HG02798 (cell line): Measurements from ENCODE around the gene CCDC157.
"Not testable (repeated sequence)": the region's sequence is repeated elsewhere in the genome, so short reads cannot be mapped to it uniquely, and the experiment has no call there.

ENCODE experiments used
- ATAC-seq: cut with Tn5 transposase; IDR thresholded peaks from one replicate; pipeline ENCODE4 v1.9.1; 2021; ENCODE audit warnings: mild to moderate bottlenecking; ENCODE audit not compliant: unreplicated experiment, poor library complexity

CCDC157 gene

GRCh38 chr22:30325065-30325720, 31.6 kb upstream of the CCDC157 start:
- ATAC-seq: no peak

DNA sequence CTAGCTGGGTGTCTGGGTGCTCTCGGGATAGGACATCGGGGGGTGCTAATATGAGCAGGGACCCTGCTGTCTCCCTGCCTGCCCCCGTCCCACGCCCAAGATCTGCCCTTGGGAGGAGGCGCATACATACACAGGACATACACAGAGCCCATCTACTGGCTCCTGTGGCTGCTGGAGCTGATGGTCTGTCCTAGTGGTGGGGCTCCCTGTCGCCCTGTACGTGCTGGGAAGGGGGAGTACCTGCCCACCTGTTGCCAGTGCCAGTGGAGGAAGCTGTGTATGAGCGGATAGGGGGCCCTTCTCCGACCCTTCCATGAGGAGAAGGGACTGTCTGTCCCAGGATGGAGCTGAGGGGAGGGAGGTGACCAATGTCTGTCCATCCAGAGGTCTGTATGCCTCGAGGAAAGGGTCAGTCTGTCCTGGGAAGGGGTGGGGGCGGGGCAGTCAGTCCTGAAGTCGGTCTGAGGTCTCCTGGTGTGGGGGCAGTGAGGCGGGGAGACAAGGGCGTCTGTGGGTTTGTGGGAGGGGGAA, 31.0 kb upstream of the CCDC157 start:
- no peak for ATAC-seq

DNA sequence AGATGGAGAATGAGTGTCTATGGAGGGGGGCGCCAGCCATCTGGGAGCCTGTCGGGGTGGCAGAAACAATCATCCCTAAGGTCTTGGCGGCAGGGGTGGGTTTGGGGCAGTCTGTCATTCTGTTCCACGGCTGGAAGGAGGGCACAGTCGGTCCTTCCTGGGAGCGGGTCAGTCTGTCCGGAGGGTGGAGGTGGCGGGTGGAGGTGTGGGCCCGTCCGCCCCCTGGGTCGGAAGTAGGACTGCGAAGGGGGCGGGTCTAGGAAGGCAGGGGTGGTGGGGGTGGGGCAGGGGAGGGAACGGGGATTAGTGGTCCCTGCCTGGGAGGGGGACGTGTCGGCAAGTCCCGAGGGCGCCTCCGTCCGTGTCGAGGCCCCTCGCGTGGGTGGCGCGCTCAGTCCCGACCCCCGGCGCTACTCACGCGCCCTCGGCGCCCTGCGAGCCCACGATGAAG, 30.5 kb upstream of the CCDC157 start:
- peak; percentile 24 for ATAC-seq

DNA sequence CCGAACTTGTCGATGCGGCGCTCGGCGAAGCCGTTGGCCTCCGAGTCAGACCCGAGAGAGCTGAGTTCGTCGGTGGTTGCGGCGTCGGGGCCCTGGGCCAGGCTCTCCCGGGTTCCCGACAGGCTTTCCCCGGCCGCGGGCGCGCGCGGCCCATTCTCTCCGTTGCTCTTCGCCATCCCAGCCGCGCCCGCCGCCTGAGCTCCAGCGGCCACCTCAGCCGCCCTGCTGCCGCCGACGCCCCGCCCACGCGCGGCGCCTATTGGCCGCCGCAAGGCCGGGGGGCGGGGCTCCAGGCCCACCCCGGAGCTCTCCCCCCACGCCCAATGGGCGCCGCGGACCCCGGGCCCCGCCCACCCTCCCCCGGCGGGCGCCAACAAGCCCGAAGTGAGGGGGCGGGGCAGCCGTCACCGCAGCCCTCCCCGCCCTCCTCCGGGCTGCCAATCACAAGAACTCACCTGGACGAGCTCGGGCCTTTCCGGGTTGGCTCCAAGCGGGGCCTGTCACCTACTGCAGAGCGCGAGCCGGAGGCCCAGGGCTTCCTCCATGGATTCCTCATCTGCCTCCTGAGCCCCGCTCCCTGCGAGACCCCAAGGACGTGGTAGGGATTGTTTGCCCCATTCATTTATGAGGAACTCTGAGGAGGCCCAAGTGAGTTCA, 30.0 kb upstream of the CCDC157 start, which contains the start of gene TBC1D10A:
TSS of gene TBC1D10A (minus strand) at position 236 of the 657 bp plus-strand sequence. CDS start at position 176, 60 bp downstream.
- ATAC-seq: peak; percentile 88

DNA sequence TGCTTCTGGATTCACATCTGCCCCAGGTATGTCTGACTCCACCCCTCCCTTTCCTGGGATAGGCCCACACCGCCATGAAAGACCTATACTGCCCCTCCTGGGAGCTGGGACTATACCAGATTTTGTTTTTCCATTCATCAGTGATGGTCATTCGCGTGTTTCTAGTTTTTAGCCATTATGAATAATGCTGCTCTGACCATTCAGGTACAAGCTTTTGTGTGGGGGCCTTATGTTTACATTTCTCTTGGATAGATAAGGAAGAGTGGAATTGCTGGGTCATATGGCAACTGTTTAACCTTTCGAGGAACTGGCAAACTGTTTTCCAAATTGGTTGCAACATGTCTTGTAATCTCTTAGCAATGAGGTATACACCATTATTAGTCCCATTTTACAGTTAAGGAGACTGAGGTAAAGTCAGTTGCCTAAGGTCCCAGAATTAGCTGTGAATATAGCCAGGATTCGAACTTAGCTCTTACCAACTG, 28.9 kb upstream of the CCDC157 start:
- no peak for ATAC-seq

DNA sequence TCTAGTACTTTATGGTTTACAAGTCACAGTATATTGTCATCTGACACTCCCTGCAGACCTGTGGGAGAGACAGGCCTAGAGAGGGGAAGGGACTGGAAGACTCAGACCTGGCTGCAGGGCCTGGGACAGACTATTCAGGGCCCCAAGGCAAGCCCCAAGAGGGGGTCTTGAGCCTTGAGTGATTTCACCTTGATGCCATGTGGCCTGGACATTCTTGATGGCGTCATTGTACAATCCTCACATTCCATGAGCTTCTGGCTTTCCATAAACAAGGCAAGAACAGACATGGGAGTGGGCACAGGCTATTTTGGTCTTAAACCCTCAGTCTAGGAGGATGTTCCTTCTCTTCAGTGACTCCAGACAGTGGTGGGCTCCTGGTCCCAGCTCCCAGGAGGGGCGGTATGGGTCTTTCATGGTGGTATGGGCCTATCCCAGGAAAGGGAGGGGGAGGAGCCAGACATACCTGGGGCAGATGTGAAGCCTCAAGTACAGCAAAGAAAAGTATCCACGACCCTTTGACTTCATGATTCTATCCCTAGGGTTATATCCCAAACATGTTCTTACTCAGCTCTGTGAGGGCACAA, 28.2 kb upstream of the CCDC157 start:
- no peak for ATAC-seq

- ATAC-seq: no peak
Measured at GRCh38 chr22:30332551-30332950, 24.3 kb upstream of the CCDC157 start.

GRCh38 chr22:30332994-30333706, 23.7 kb upstream of the CCDC157 start:
- no peak for ATAC-seq

DNA sequence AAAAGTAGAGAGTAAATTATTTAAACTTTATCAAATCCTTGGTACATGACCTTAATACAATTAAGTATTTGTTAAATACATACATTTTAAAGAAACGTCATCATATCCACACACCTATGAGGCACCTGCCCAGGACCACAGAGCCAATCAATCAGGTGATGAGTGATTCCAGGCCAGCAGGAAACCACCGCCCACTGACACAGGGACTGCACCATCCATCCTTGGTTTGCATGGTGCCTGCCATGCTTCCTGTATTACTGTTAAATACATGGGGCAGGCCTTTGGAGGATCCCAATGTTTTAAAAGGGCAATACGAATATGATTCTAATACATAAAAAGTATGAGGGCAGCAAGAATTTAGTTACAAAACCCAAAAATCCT, 23.1 kb upstream of the CCDC157 start:
- ATAC-seq: no peak

- no peak for ATAC-seq
Measured at GRCh38 chr22:30334646-30335045, 22.2 kb upstream of the CCDC157 start.

DNA sequence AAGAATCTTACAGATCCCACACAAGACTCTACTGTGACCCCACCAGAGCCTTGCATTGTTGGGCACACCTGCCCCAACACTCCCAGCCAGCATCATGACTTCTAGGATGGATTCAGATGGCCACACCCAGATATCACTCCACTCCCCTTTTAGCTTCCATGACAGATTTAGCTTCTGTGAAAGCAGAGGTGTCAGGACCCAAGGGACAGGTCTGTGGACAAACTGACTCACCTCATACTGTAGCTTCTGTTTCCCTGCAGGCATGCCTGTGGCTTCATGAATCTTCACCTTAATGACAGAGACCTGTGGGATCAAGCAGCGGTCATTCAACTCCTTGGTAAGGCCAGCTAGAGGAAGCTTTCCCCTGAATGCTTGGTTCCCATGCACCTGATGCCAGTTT, 21.6 kb upstream of the CCDC157 start:
- ATAC-seq: no peak

DNA sequence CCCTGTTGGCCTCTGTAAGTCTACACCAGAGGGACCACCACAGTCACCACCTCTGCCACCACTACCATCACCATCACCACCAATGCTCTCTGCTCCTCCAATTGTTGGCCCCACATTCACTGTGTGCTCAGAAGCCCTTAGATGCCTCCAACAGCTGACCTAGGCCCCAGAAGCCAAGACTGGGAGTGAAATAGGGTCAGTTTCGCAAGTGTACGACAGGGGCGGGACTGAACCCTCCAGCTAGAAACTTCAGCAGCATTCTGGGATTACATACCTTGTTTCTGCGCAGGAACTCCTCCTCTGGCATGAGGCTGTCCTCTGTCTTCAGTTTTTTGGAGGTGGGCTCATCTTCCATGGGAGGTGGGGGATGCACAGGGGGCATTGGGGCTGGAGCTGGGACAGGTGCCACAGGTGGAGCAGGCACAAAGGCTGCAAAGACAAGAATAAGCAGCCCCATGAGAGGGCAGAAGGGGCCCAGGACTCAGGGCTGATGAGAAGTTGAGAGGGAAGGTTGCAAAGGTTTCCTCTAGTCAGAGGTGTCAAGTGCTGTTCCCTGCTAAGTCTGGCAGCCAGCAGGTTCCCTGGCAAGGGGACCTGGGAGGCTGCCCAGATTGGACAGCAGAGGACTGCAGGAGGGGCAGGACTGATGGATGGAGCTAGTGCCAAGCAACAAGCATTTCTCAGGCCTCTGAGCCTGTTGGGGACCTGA, 19.9 kb upstream of the CCDC157 start:
- ATAC-seq: no peak

- no peak for ATAC-seq
Measured at GRCh38 chr22:30337461-30337778, 19.4 kb upstream of the CCDC157 start.

DNA sequence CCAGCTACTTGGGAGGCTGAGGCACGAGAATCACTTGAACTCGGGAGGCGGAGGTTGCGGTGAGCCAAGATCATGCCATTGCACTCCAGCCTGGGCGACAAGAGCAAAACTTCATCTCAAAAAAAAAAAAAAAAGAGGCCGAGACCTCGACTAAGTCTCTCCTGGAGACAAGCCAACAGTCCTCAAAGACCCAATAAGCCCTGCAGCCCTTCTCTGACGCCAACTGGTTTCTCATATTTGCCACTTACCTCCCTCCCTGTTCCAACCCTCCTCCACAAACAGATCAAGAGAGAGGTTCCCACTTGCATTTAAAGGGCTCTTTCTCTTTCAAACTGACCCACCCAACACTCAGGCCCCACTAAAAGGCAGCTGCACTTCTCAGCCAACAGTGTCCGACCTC, 18.5 kb upstream of the CCDC157 start:
- not testable (repeated sequence) for ATAC-seq

DNA sequence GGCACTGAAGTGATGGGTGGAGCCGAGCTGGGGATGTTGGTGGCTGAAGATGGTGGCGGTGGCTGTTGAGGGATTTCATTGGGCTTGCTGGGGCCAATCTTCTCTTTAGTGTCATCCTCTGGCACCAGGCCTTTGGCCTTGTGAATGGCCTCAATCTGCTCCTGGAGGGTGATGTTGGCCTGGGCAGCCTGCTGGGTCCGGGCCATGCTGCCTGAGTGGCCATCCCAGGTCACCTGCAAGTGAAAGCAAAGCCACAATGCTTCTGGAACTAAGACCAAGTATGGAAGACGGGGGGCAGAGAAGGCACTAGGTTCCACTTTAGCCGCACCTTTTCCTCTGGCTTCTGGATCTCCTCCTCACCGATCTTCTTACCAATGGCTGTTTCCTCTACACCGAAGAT, 18.0 kb upstream of the CCDC157 start:
- no peak for ATAC-seq

DNA sequence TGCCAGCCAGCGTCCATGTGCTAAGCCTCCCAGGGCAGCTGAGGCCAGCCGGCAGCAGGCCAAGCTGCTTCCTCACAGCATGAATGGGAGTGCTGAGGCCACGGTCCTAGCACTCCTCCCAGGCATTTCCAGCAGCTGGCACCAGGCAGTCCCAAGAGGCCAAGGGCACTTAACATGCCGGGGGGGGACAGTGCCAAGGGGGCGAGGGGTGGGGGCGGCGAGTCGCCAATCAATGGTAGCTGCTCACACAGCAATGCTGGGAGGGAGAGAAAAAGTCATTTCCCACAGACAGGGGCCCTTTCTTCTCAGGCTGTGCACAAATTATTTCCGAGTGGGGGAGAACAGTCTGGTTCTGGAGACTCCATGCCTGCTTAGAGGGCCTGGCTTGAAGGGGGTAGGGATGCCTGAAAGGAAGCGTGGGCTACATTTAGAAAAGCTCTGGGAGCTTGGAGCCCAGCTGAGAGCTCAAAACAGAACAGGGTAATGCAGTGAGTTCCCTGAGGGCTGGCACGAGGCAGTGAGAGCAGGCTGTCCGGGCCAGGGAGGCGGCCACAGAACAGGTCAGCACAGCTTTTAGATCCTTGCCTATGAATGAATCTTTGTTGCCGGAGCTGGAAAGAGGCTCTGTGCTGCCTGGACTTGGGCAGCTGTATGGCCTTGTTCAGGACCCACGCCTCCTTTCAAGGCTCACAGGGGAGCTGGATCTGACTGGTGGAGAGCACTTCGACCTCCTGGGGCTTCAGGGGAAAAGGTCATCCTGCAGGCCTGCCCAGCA, 15.7 kb upstream of the CCDC157 start:
- ATAC-seq: no peak

DNA sequence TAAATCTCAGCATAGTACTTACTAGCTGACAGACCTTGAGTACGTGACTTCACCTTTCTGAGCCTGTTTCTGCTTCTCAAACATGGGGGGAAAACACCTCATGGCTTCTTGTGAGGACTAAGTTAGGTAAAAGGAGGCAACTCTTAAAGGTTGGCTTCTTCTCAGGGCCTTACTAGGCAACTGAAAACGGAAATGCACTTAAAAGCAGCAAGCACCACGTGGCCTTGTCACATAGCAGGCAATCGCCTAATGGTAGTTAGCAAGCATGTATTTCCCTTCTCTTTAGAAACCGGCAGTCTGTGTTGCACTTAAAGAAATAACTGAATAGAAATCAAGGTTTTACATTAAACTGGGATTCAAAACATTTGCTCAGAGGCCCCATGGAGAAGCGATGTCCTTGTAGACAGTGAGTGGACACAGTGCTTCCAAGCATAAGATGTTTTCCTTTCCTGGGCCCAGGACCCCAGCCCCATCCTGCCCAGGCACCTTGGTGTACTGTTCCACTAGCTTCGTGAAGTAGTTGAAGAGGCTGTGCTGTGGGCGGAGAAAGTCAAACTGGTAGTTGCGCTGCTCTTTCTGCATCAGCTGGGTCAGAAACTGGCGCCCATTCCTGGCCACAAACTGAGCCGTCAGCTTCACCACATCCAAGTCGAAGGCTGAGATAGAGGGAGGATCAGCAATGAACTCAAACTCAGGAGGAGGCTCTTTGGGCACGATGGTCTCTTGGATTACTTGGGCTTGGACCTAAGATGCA, 12.2 kb upstream of the CCDC157 start:
- no peak for ATAC-seq

- no peak for ATAC-seq
Measured at GRCh38 chr22:30347255-30347892, 9.4 kb upstream of the CCDC157 start.
